Kidney (tissue), 14 donors: ENCODE data around the gene NDUFS2. TPM values are rescaled to one million over a fixed set of nuclear protein-coding genes. Genes with fewer than 3 reads are reported as not detected.

Experiments used
- DNase-seq, 5 donors: peaks; one replicate each; pipeline ENCODE4 v3.0.0-alpha.2; 2013 to 2020
- FAIRE-seq: peaks from 2 replicates; lab custom pipeline; 2012; peaks lifted over from hg19 to GRCh38; lab: Jason Lieb, UNC
- H3K27ac ChIP-seq, 2 donors: one replicate each; pipeline ENCODE4 v1.7.0; 2013; ENCODE audit warnings: low read depth in 2 of 2, low read length in 2 of 2, inconsistent platforms in 1 of 2
- H3K27me3 ChIP-seq: one replicate; pipeline ENCODE4 v1.7.1; 2013; ENCODE audit warnings: low read length, inconsistent platforms; ENCODE audit not compliant: control insufficient read depth, insufficient read depth
- H3K36me3 ChIP-seq, 3 donors: one replicate each; pipeline versions ENCODE4 v1.7.0 to v1.7.1; 2013; ENCODE audit warnings: low read length in 3 of 3, control low read depth in 1 of 3, inconsistent platforms in 1 of 3; ENCODE audit not compliant: insufficient read depth in 3 of 3, control insufficient read depth in 2 of 3
- H3K4me1 ChIP-seq, 3 donors: one replicate each; pipeline versions ENCODE4 v1.7.0 to v1.7.1; 2013; ENCODE audit warnings: low read length in 3 of 3, inconsistent platforms in 1 of 3, low read depth in 1 of 3; ENCODE audit not compliant: control insufficient read depth in 2 of 3, insufficient read depth in 2 of 3
- H3K4me3 ChIP-seq, 3 donors: one replicate each; pipeline versions ENCODE4 v1.7.0 to v1.8.1; 2013; ENCODE audit warnings: low read length in 3 of 3, control low read depth in 1 of 3, inconsistent platforms in 1 of 3
- H3K9ac ChIP-seq, 3 donors: one replicate each; pipeline versions ENCODE4 v1.7.0 to v1.7.1; 2013; ENCODE audit warnings: low read length in 3 of 3, control low read depth in 1 of 3, inconsistent platforms in 1 of 3
- H3K9me3 ChIP-seq, 3 donors: one replicate each; pipeline versions ENCODE4 v1.7.0 to v1.7.1; 2013; ENCODE audit warnings: low read length in 3 of 3, control low read depth in 1 of 3, inconsistent platforms in 1 of 3; ENCODE audit not compliant: control insufficient read depth in 2 of 3, insufficient read depth in 1 of 3
- intact Hi-C: fragments of 100-400 bp; cut with DNase I; formaldehyde crosslinking; loops from one replicate; pipeline ENCODE4 v1.11.1; 2022
- polyA plus RNA-seq: library from polyadenylated mRNA; stranded (reverse); fragments of 350-450 nt; fragmentation: Illumina TruSeq; extraction: RNeasy Lipid Tissue Mini Kit (QIAGEN cat#74804); gene quantifications from one replicate; pipeline ENCODE4 v1.2.3, GENCODE V29; 2014; ENCODE audit warnings: low read depth, low replicate concordance; ENCODE audit not compliant: insufficient read depth
- total RNA-seq: library from RNA; stranded (reverse); fragmentation: NEBNext Ultra II Directional; extraction: Animal tissue kit (Norgen Biotek cat#: 25700); gene quantifications from one replicate; pipeline ENCODE4 v1.2.1, GENCODE V29; 2021
- TF ChIP-seq, protein P1 (sequence below): IDR thresholded peaks from 3 replicates; pipeline ENCODE4 v1.5.1; 2012; ENCODE audit warnings: mild to moderate bottlenecking, moderate library complexity, borderline replicate concordance; ENCODE audit not compliant: insufficient read depth; ENCODE audit errors: extremely low read depth
- donor health status: control.
- donor health status: control.
- donor health status: control.
- donor health status: control.
- donor health status: control.
- donor health status: DM: yes; HTN: yes; CAD: no.
- donor health status: Normal renal cell carcinoma (clear cell type).

The NDUFS2 gene
- total and polyA plus RNA-seq, 2 donors from 2014 or later: 92.7 to 197 TPM

DNA sequence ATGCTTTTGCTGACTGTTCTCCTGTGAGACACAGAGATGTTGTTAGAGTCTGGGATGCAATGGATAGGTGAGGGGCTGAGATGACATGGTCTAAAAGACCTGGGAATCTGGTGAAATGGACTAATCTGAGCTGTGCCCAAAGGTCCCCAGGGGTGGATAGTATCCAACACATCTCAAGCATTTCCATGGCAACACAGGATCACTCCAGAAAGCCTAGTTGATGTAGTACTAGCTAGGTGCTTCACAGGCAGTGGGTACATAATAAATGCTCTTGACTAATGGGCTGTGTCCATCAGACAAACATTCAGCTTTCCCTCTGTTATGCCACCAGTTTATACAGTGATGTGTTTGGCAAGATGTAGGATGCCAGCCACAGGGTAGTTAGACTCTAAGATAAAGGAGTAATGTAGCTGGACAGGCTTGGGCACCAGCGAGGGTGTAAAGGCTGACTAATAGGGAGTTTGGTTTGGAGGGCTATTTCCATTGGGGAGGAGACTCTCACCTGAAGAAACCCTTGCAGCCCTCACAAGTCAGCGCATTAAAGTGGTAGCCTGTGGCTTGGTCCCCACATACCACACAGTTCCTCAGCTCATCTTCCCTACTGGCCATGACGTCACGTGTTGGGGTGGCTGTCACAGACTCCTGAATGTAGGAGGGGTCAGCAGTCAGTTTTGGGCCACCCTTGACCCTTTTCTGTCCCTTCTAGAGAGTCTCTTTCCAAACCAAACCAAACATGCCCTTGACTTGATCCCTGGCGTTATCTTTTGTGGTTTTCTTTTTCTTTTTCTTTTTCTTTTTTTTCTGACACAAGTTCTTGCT lies 34.0 kb downstream of the NDUFS2 start:
- H3K9me3 ChIP-seq: no peaks in the 10 kb centered on the region
- no peak overlapping the region for H3K27ac ChIP-seq
- H3K9ac ChIP-seq: no peak overlapping the region
- intact Hi-C loops: no loop called here
- H3K4me3 ChIP-seq: no peak overlapping the region
- FAIRE-seq: no peak
- no peak for DNase-seq
- TF ChIP-seq, protein P1, sequence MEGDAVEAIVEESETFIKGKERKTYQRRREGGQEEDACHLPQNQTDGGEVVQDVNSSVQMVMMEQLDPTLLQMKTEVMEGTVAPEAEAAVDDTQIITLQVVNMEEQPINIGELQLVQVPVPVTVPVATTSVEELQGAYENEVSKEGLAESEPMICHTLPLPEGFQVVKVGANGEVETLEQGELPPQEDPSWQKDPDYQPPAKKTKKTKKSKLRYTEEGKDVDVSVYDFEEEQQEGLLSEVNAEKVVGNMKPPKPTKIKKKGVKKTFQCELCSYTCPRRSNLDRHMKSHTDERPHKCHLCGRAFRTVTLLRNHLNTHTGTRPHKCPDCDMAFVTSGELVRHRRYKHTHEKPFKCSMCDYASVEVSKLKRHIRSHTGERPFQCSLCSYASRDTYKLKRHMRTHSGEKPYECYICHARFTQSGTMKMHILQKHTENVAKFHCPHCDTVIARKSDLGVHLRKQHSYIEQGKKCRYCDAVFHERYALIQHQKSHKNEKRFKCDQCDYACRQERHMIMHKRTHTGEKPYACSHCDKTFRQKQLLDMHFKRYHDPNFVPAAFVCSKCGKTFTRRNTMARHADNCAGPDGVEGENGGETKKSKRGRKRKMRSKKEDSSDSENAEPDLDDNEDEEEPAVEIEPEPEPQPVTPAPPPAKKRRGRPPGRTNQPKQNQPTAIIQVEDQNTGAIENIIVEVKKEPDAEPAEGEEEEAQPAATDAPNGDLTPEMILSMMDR: no peak
- H3K36me3 ChIP-seq: no peaks in the 10 kb centered on the region
- no peaks in the 10 kb centered on the region for H3K27me3 ChIP-seq
- H3K4me1 ChIP-seq: peaks cover 0 to 4% (median 0%) of the 10 kb centered on the region in 3 donors

DNA sequence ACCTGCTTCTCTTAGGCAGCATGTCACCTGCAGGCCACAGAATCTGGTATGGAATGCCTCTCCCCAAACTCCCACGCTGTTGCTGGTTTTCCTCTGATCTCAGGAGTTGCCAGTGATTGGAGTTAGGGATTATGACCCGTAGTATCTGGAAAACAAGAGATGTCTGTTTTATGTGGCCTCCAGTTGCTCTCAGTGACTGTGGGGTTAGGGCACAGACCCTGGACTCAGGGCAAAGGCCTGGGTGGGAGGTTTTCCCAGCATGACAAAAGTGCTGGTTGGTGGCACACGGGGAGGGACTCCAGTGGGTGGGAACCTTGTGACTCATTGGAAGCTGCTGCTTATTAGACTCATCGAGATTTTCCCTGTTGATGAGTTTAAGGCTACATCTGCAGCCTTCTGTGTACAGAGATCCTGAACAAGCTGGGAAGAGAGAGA lies 35.9 kb downstream of the NDUFS2 start, which contains the start of gene NR1I3:
TSS of gene NR1I3 (minus strand) at position 165 of the 435 bp plus-strand sequence. CDS start 1,638 bp downstream, outside the sequence.
- Histone ChIP-seq H3K9ac (no peak within 1 kb of the TSS), H3K9me3 (no peaks in the 10 kb centered on the region), H3K27ac (peak within 1 kb of the TSS in 1 of 2 donors; percentile 34), H3K27me3 (no peaks in the 10 kb centered on the region), H3K36me3 (no peaks in the 10 kb centered on the region), H3K4me1 (peaks cover 0 to 4% (median 0%) of the 10 kb centered on the region in 3 donors), H3K4me3 (peak within 1 kb of the TSS in 1 of 3 donors; percentile 44)
- intact Hi-C loops: no loop called here
- peak in 2 of 5 donors; percentile 10 to 16 for DNase-seq
- TF ChIP-seq, protein P1: no peak
- FAIRE-seq: no peak

DNA sequence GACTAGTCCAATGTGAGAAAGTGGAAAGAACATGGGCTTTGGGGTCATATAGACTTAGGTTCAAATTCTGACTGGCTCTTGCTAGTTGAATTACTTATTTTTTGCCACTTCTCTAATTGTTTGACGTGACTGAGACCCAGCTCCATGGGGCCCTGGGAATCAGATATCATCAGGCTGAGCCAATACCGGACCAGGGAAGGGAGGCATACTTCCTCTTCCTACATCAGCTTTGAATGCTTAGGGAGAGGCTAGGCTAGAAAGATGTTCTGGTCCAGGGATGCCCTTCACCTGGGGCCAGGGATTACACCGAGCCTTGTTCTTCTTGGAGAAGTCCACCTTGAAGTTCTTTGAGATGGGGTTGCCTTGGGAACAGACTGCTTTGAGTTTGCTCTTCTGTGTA lies 39.5 kb downstream of the NDUFS2 start:
- Histone ChIP-seq H3K9me3 (no peaks in the 10 kb centered on the region), H3K9ac (no peak overlapping the region), H3K27me3 (no peaks in the 10 kb centered on the region), H3K36me3 (no peaks in the 10 kb centered on the region), H3K27ac (no peak overlapping the region), H3K4me1 (peaks cover 0 to 4% (median 0%) of the 10 kb centered on the region in 3 donors), H3K4me3 (no peak overlapping the region)
- TF ChIP-seq, protein P1: no peak
- no peak for DNase-seq
- FAIRE-seq: no peak
- intact Hi-C loops: no loop called here
